ENCODE measurements around the gene ATP8B2. TPM values are rescaled to one million over a fixed set of nuclear protein-coding genes. Genes with fewer than 3 reads are reported as not detected.

ATP8B2 gene
- total RNA-seq, 4 donors from 2014 or later = 9.1 to 30.8 (median 19.6) TPM

- TF ChIP-seq, protein P1, sequence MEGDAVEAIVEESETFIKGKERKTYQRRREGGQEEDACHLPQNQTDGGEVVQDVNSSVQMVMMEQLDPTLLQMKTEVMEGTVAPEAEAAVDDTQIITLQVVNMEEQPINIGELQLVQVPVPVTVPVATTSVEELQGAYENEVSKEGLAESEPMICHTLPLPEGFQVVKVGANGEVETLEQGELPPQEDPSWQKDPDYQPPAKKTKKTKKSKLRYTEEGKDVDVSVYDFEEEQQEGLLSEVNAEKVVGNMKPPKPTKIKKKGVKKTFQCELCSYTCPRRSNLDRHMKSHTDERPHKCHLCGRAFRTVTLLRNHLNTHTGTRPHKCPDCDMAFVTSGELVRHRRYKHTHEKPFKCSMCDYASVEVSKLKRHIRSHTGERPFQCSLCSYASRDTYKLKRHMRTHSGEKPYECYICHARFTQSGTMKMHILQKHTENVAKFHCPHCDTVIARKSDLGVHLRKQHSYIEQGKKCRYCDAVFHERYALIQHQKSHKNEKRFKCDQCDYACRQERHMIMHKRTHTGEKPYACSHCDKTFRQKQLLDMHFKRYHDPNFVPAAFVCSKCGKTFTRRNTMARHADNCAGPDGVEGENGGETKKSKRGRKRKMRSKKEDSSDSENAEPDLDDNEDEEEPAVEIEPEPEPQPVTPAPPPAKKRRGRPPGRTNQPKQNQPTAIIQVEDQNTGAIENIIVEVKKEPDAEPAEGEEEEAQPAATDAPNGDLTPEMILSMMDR (IDR thresholded peaks at IDR 0.05) = no peak
- DNase-seq (ENCODE audit: low spot score in 2 of 2) = peak in 1 of 2 donors; percentile 96
- intact Hi-C loops (cut with DNase I; ENCODE audit: low total_unique reads) = no loop called here
- WGBS, 2 donors = 6 to 8% methylated on average over 32 to 33 of the region's 76 CpGs
- H3K4me3 ChIP-seq (ENCODE audit: low read depth, poor library complexity, severe bottlenecking) = no peak overlapping the region
These were observed 3.2 kb downstream of the ATP8B2 start for GRCh38 chr1:154328318-154329151.

GRCh38 chr1:154329152-154329521 lies 3.8 kb downstream of the ATP8B2 start:
- WGBS, 2 donors = 55 to 61% methylated on average over 6 of the region's 6 CpGs
- H3K4me3 ChIP-seq (ENCODE audit: low read depth, poor library complexity, severe bottlenecking) = no peak overlapping the region
- intact Hi-C loops (cut with DNase I; ENCODE audit: low total_unique reads) = no loop called here
- TF ChIP-seq, protein P1 (IDR thresholded peaks at IDR 0.05) = no peak
- TF ChIP-seq POLR2A (IDR thresholded peaks at IDR 0.05) = no peak
- no peak for DNase-seq (ENCODE audit: low spot score in 2 of 2)

- H3K4me3 ChIP-seq (ENCODE audit: low read depth, poor library complexity, severe bottlenecking) = no peak overlapping the region
- intact Hi-C loops (cut with DNase I; ENCODE audit: low total_unique reads) = loop anchor here (10.0 kb wide), 1 partner anchor 145 kb away; no protein-coding TSS in a partner anchor
- DNase-seq (ENCODE audit: low spot score in 2 of 2) = no peak
- 77 to 80% methylated on average over 7 of the region's 7 CpGs for WGBS, 2 donors
- no peak for TF ChIP-seq POLR2A (IDR thresholded peaks at IDR 0.05)
- TF ChIP-seq, protein P1 (IDR thresholded peaks at IDR 0.05) = no peak
These were observed 4.3 kb downstream of the ATP8B2 start for GRCh38 chr1:154329551-154330131.

DNA sequence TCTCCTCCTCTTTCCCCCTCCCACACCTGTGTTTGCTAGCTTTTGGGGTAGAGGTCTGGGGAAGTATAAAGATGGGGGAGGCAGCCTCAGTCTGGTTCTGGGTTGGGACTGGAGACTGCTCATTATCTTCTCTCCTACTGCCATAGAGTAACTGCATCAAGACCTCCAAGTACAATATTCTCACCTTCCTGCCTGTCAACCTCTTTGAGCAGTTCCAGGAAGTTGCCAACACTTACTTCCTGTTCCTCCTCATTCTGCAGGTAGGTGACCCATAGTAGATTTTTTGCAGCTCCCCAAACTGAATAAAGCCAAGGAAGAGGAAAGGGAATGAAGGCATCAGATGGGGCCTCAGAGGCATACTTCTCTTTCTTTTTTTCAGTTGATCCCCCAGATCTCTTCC lies 5.3 kb downstream of the ATP8B2 start:
- intact Hi-C loops (cut with DNase I; ENCODE audit: low total_unique reads) = loop anchor here (10.0 kb wide), 1 partner anchor 146 kb away; no protein-coding TSS in a partner anchor
- TF ChIP-seq, protein P1 (IDR thresholded peaks at IDR 0.05) = no peak
- TF ChIP-seq POLR2A (IDR thresholded peaks at IDR 0.05) = no peak
- no peak overlapping the region for H3K4me3 ChIP-seq (ENCODE audit: low read depth, poor library complexity, severe bottlenecking)
- no peak for DNase-seq (ENCODE audit: low spot score in 2 of 2)

- intact Hi-C loops (cut with DNase I; ENCODE audit: low total_unique reads) = loop anchor here (10.0 kb wide), 1 partner anchor 150 kb away; no protein-coding TSS in a partner anchor
- H3K4me3 ChIP-seq (ENCODE audit: low read depth, poor library complexity, severe bottlenecking) = no peak overlapping the region
- DNase-seq (ENCODE audit: low spot score in 2 of 2) = no peak
- 71 to 74% methylated on average over 13 of the region's 13 CpGs for WGBS, 2 donors
- TF ChIP-seq, protein P1 (IDR thresholded peaks at IDR 0.05) = no peak
- no peak for TF ChIP-seq POLR2A (IDR thresholded peaks at IDR 0.05)
These were observed 9.0 kb downstream of the ATP8B2 start for GRCh38 chr1:154334079-154335024.
